PC-9 (cell line): ENCODE data around the gene CHST15.

ENCODE experiments used
- CTCF ChIP-seq: fragments of 200-600 bp; sonication (generic); conservative IDR thresholded peaks from 2 replicates; pipeline ENCODE4 v1.6.1; 2017; ENCODE audit warnings: mixed run types, antibody characterized with exemption, mild to moderate bottlenecking, moderate library complexity
- EZH2 ChIP-seq: fragments of 200-600 bp; sonication (generic); IDR thresholded peaks from 2 replicates; pipeline ENCODE4 v1.8.0; 2017; ENCODE audit warnings: antibody characterized with exemption, low read depth

DNA sequence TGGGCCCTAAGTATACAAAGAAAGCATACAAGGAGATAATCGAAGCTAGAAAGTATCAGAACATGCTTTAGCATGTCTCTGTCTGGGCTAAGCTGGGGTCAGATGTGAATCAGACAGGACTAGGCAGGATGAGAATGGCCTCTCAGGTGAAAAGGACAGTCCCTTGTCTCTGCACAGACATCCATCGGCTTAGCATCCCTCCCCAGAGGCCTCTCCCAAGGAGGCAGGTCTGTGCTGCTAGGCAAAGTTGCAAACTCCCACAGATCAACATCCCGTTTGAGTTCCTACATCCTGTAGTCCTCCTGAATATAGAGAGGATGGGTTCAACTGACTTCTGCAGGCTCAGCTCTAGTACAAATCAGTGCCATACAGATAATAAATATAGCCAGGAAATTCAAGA, 24.5 kb downstream of the CHST15 start:
- TF ChIP-seq CTCF: no peak
- TF ChIP-seq EZH2: no peak
